Astrocyte of the cerebellum (primary cell): Measurements from ENCODE around the gene NEMP2.

Experiments
- DNase-seq: peaks from one replicate; pipeline ENCODE4 v3.0.0-alpha.2; 2011; ENCODE audit warnings: low read depth
- H3K4me3 ChIP-seq: 2 replicates; pipeline ENCODE4 v1.5.1; 2011; ENCODE audit warnings: mild to moderate bottlenecking, low read depth, low read length, moderate library complexity
- in situ Hi-C: cut with HindIII; loops from 2 replicates; pipeline ENCODE4 v1.10.0; 2017; ENCODE audit warnings: low sequenced_read_pairs
- TF ChIP-seq, protein P1 (sequence below): IDR thresholded peaks from 2 replicates; pipeline ENCODE4 v1.5.1; 2012; ENCODE audit warnings: low read length, low read depth, moderate library complexity, mild to moderate bottlenecking; ENCODE audit errors: missing control alignments

NEMP2 gene

DNA sequence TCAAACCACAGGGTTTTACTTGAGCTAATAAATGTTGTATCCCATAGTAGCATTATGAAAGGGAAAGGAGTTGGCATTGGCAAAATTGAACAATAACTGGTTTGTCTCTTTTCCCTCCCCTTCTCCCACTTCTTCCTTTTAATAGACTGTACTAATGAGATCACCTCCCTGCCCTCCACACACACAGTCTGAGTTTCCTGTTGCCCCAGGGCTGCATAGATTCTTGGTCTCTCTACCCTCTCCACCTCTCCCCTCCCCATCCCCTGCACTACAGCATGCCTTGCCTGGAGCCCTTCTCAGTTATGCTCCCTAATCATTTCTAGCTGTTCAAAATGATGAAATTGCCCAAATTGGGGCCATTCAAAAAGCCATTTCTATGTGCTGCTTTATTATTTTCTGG is 37.2 kb upstream of the NEMP2 start:
- DNase-seq: no peak
- TF ChIP-seq, protein P1, sequence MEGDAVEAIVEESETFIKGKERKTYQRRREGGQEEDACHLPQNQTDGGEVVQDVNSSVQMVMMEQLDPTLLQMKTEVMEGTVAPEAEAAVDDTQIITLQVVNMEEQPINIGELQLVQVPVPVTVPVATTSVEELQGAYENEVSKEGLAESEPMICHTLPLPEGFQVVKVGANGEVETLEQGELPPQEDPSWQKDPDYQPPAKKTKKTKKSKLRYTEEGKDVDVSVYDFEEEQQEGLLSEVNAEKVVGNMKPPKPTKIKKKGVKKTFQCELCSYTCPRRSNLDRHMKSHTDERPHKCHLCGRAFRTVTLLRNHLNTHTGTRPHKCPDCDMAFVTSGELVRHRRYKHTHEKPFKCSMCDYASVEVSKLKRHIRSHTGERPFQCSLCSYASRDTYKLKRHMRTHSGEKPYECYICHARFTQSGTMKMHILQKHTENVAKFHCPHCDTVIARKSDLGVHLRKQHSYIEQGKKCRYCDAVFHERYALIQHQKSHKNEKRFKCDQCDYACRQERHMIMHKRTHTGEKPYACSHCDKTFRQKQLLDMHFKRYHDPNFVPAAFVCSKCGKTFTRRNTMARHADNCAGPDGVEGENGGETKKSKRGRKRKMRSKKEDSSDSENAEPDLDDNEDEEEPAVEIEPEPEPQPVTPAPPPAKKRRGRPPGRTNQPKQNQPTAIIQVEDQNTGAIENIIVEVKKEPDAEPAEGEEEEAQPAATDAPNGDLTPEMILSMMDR: no peak
- no peak overlapping the region for H3K4me3 ChIP-seq
- in situ Hi-C loops: no loop called here

DNA sequence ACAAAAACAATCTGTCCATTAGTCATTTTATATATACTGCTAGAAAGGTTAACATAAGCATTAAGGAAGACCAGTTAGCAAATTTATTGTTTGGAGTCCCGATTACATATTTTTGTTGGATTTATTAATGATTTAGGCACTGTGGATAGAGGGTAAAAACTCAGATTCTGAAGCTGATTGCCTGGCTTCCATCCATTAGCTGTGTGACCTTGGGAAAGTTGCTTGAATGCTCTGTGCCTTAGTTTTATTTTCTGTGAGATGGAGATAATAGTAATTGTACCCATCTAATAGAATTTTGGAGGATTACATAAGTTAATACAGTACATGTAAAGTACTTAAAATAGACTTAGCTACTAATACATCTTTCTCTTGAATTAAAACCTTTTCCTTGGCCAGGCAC is 36.3 kb upstream of the NEMP2 start:
- no peak for DNase-seq
- in situ Hi-C loops: no loop called here
- TF ChIP-seq, protein P1: no peak
- H3K4me3 ChIP-seq: no peak overlapping the region

DNA sequence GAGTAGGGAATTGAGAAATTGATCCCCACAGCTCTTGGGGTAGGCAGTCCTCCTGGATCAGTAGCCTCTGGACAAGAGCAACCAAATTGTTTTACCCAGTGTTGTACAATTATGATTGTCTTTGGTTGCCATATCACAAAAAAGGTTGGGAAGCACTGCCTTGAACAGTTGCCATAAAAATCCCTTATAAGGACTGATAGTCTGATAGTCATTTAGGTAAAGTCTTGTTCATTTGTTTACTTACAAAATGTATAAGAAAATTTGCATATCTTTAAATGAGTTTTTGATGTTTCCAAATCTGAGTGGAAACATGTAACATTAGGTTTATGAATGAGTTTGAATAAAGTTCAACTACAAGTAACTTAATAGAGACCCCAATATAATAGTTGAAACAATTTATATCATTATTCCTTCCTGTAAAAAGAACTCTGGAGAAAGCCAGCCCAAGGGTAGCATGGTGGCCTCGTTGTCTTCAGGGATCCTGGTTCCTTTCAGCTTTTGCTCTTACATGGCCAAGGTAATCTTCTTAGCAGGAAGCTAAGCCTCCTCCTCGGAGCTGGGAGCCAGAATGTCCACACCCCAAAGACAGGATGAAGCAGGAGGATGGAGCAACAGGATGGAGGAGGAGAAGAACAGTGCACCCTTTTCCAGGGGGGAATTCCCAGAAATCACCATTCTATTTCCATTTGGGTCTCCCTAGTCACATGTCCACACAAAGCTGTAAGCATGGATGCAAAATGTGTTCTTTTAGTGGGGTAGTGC is 35.7 kb upstream of the NEMP2 start:
- H3K4me3 ChIP-seq: no peak overlapping the region
- TF ChIP-seq, protein P1: no peak
- in situ Hi-C loops: no loop called here
- DNase-seq: no peak

DNA sequence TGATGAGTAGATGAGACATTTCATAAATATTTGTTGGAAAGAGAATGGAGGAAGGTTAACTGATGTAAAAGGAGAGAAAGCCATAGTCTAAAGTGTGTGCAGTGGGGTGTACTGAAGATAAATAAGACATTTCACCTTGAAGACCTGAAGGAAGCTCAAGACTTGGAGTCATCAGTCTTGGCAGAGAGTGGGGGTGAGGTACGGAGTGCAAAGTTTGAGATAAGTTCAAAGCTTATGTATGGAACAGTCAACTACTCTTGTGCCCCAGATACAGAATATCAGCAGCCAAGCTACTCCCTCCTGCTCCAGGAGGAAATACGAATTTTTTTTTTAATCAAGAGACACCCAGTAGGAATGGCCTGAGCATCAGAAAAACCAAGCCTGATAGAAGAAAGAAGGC is 30.3 kb upstream of the NEMP2 start:
- DNase-seq: no peak
- TF ChIP-seq, protein P1: no peak
- in situ Hi-C loops: no loop called here
- H3K4me3 ChIP-seq: no peak overlapping the region

DNA sequence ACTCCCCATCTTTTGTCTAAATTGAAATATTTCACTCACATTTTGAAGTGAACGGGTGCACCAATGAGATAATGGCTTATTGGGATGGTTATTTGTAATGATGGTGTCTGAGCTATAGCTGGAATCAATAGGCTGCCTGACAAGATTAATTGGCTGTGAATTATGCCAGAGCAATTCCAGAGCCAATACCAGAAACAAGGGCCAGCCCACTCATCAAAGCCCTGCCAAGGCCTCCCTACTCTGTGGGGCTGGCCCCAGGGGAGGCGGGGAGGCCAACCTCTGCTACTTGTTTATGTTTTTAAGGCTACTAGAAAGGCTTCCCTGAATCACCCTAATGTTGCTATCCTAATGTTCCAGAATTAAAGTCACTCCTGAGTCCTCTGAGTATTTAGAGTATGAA is 29.1 kb upstream of the NEMP2 start:
- no peak for DNase-seq
- no peak overlapping the region for H3K4me3 ChIP-seq
- TF ChIP-seq, protein P1: no peak
- in situ Hi-C loops: no loop called here

DNA sequence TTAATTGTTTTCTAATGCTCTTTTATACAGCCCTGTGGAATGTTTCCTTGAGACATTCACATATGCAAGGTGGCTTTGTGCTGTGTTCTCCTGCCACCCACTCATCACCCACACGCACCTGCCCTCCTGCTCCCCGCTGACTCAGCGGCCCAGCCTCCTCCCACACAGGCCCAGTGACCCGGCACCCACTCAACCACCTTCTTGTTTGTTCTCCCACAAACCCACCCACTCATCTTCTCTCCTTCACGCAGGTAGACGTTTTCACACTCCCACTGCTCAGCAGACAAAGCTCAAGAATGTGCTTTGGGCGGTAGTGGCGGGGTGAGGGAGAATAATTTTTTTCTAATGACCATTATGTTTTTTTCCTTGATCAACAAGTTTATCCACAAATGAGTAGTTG is 28.6 kb upstream of the NEMP2 start:
- in situ Hi-C loops: no loop called here
- TF ChIP-seq, protein P1: no peak
- no peak for DNase-seq
- H3K4me3 ChIP-seq: no peak overlapping the region

DNA sequence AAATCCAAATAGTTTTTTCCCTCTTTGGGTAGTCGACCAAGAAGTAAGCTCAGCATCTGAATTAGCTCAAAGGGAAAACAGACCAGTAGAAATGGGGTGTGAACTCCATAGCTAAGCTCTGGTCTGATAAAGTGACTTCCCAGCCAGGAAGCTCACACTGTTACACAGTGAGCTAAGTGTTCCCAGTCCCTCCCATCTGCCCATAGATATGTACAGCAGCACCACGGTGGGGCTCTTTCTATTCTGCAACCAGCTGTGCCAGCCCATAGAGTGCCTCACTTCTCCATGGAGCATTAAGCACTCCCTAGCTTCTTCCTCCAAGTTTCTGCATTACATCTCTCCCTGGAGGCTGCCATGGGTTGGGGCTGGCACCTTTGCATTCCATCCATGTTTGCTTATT is 27.6 kb upstream of the NEMP2 start:
- TF ChIP-seq, protein P1: no peak
- DNase-seq: no peak
- no peak overlapping the region for H3K4me3 ChIP-seq
- in situ Hi-C loops: no loop called here
